Heart left ventricle (tissue), 13 donors: Measurements from ENCODE around the gene SORCS2.

Experiments used
- POLR2A ChIP-seq, 2 donors: fragments of 450-650 bp; IDR thresholded peaks; one replicate each; pipeline ENCODE4 v1.6.1; 2017; ENCODE audit warnings: antibody characterized with exemption in 2 of 2, mild to moderate bottlenecking in 2 of 2, moderate library complexity in 2 of 2
- TF ChIP-seq, protein P1 (sequence below), 12 donors: fragments of 200-600 bp; sonication (generic) in 4 of 12; IDR thresholded peaks; one replicate each; pipeline versions ENCODE4 v1.5.0 to v1.8.0; 2018 to 2022; ENCODE audit warnings: antibody characterized with exemption in 12 of 12, mild to moderate bottlenecking in 5 of 12
- donor health status: ischemic (EF 13 %, LVEDD 7.1; RV severe dilation, severe dysfunction).
- donor health status: DM: no; HTN: yes; CAD: no.
- donor health status: DM: no; HTN: no; CAD: no.
- donor health status: ischemic (EF 25% LVEDD 6.9; RV normal size, moderate dysfunction).
- donor health status: ischemic (EF 25% LVEDD 5.7; RV mildly dilated, moderate dysfunction).
- donor health status: ischemic (EF 35%, LVEDD 5.7; RV mildly dilated, moderate dysfunction).
- donor health status: nonischemic (EF 11% LVEDD 7.7; RV severe dilation, severe dysfunction).
- donor health status: DM: yes; HTN: yes; CAD: no.
- donor health status: PGD.
- donor health status: ischemic (EF 29% LVEDD 5.4; RV normal size, mild dysfunction).
- donor health status: nonischemic (EF 23%, LVEDD 6.1; RV moderate dilation, normal function).

DNA sequence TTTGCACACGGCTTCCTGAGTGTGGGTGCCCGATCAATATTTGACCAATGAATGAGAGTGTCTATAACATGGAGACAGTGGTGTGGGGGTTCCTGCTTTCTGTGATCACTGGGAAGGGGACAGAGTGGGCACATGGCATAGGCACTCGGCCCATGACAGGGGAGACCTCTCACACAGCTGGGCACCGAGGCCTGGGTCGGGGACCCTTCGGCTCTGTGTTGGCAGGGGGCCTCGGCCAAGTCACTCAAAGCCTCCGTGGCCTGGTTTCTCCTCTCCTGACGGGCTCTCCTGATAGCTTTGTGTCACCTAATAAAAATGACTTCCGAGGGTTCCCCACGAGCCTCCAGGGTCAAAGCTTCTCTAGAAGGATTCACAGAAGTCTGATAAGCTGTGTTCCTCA lies 286.3 kb downstream of the SORCS2 start:
- TF ChIP-seq, protein P1, sequence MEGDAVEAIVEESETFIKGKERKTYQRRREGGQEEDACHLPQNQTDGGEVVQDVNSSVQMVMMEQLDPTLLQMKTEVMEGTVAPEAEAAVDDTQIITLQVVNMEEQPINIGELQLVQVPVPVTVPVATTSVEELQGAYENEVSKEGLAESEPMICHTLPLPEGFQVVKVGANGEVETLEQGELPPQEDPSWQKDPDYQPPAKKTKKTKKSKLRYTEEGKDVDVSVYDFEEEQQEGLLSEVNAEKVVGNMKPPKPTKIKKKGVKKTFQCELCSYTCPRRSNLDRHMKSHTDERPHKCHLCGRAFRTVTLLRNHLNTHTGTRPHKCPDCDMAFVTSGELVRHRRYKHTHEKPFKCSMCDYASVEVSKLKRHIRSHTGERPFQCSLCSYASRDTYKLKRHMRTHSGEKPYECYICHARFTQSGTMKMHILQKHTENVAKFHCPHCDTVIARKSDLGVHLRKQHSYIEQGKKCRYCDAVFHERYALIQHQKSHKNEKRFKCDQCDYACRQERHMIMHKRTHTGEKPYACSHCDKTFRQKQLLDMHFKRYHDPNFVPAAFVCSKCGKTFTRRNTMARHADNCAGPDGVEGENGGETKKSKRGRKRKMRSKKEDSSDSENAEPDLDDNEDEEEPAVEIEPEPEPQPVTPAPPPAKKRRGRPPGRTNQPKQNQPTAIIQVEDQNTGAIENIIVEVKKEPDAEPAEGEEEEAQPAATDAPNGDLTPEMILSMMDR (IDR thresholded peaks at IDR 0.05), result no peak
- no peak for TF ChIP-seq POLR2A (IDR thresholded peaks at IDR 0.05)
